GM12801 (cell line): ENCODE measurements around the gene ALDOA.
A peak's percentile ranks its signal among the peaks of the same experiment; 100 is the strongest.

Experiments
- TF ChIP-seq, protein P1 (sequence below): IDR thresholded peaks from one replicate; pipeline ENCODE4 v1.5.1; 2011; ENCODE audit warnings: control low read depth; ENCODE audit not compliant: insufficient read length; ENCODE audit errors: extremely low read depth

Gene ALDOA

DNA sequence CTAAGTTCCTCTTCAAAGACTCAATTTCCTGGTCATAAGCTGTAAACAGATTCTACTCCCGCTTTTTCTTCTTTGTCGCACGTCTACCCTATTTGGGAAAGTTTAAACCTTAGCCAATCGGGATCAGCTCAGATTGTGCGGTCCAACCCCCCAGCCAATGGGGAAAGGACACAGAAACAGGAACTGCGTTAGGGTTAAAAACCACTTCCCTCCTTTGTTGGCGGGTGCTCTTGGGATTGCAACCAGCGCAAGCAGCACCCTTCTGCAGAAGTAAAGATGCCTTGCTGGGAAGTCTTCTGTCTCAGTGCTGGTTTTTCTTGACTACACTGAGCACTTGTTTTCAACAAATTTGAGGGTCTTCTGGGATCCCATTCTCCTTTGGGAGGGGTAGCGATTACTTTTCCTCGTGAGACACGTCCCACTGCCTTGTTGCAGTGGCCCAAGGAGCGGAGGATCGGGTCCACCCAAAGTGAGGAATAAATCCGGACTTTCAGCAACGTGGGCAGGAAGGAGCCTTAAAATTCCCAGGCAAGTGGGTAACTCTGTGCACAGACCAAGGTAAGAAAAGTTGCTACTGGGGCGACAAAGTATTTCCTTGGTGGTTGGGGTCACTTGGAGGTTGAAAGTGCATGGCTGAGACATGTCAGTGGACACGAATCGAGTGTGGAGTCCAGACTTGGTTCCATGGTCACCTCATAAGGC lies 31.5 kb downstream of the ALDOA start:
- TF ChIP-seq, protein P1, sequence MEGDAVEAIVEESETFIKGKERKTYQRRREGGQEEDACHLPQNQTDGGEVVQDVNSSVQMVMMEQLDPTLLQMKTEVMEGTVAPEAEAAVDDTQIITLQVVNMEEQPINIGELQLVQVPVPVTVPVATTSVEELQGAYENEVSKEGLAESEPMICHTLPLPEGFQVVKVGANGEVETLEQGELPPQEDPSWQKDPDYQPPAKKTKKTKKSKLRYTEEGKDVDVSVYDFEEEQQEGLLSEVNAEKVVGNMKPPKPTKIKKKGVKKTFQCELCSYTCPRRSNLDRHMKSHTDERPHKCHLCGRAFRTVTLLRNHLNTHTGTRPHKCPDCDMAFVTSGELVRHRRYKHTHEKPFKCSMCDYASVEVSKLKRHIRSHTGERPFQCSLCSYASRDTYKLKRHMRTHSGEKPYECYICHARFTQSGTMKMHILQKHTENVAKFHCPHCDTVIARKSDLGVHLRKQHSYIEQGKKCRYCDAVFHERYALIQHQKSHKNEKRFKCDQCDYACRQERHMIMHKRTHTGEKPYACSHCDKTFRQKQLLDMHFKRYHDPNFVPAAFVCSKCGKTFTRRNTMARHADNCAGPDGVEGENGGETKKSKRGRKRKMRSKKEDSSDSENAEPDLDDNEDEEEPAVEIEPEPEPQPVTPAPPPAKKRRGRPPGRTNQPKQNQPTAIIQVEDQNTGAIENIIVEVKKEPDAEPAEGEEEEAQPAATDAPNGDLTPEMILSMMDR = no peak

DNA sequence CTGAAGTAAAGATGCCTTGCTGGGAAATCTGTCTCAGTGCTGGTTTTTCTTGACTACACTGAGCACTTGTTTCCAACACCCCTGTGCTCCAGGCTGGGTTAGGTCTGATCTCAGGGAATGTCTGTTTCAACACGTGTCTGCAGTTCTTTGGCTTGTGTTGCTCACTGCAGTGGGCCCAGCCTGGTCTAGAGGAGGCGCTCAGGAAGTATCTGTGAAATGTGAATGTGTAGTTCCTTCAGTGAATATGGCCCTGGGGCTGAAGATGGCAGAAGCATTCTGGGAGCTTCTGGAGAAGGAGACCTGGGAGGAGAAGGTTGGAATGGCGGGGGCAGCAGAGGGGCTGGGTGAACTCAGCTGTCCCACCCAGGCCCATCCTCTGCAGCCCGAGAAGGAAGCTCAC lies 38.5 kb downstream of the ALDOA start:
- TF ChIP-seq, protein P1 = no peak

GRCh38 chr16:30104492-30104891 lies 38.9 kb downstream of the ALDOA start:
- TF ChIP-seq, protein P1 = no peak

DNA sequence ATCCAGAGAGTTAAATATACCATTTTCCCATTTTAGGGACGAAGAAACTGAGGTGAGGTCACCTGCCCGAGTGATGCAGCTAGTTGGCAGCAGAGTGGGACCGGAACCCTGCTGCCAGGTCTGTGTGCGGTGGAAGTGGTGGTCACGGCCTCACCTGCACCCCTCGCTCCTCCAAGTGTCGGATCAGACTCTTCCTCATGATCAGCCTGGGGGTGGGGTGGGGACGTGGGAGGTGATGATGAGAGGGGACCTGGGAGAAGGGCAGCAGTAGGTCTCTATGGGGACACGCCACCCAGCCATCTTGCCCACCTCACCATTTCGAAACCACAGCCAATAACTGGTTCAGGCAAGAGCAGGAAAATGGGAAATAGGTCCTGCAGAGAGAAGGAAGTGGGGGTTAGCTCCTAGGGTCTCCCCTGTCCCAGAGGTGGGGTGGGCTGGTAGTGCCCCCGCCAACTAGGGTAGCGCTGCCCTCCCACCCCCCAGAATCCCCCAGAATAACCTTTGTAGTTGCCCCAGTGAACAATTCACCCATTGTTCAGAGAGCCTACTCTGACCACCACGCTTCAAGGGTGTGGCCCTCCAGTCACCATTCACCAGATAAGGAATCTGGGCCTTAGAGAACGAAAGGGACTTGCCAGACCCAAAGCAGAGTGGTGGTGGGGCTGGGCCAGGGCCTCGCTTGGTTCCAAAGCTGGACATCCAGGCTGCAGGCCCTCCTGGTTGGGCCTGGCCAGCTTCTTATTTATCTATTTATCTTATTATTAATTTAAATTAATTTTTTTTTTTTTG lies 42.7 kb downstream of the ALDOA start:
- TF ChIP-seq, protein P1 = no peak

DNA sequence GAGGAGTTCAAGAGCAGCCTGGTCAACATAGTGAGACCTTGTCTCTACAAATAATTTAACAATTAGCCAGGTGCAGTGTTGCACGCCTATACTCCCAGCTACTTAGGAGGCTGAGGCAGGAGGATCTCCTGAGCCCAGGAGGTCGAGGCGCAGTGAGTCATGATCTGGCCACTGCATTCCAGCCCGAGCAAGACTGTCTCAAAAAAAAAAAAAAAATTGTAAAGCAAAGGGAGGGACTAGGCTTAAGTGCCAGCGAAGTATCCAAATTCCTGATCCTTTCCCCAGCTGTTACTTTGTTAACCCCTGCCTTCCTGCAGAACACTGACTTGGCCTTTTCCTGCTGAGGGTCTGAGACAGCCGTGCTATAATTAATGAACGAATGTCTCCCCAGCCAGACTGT lies 45.1 kb downstream of the ALDOA start:
- TF ChIP-seq, protein P1 = no peak

DNA sequence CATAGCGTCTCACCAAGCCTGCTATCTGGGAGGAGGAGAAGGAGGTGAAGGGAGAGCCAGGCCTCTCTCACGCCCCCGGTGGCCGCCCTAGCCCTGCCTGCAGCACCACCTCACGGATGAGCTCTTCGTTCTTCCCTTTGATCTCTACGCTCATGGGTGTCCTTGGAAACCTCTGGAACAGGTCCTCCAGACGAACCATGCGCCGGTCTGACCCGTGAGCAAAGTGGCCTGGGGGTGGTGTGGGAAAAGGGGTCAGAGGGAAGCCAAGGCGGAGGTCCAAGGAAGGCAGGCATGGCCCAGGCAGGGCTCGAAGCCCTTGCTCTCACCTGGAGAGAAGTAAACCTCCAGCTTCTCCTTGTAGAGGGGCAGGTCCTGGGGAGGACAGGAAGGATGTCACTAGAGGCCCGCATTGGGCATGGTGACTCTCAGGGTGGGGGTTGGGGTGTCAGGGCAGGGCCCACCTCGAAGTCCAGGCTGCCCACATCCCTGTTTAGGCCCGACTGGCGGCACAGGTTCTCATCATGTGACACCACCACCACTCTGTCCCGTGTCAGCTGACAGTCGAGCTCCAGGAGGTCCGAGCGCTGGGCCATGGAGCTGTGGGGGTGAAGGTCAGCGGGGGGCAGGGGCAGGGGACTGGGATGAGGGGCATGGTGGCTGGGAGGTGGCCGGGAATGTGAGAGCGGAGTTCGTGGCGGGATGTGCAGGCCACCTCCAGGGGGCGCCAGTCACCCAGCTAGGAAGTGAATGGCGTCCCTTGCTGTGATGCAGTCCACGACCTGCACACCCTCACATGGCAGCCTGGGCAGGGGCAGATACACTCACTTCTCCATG lies 46.9 kb downstream of the ALDOA start:
- TF ChIP-seq, protein P1 = peak; percentile 15
